ENCODE measurements around the gene CACNG8.

DNA sequence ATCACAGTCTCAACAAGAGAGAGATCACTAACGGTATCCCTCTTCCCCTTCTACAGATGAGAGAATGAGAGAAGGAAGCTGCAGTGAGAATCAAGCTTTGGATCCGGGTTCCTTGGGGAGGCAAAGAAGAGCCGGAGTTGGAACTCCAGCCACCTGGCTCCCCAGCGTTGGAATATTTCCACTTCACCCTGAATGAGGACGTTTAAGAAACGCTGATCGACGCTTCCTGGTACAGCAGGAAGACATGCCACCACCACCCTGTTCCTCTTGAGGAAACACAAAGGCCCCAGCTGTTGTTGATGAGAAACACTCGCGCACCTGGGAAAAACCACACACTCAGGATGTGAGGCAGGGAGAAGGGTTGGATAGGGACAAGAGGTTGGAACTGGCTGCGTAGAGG lies 11.3 kb upstream of the CACNG8 start:
- no peak for TF ChIP-seq HOXA7 (CRISPR knock-in tag; IDR thresholded peaks at IDR 0.05; ENCODE audit: borderline replicate concordance)
- TF ChIP-seq ZNF2 (tag by site-specific recombination; IDR thresholded peaks at IDR 0.05), result no peak
- no peak for TF ChIP-seq EGR2 (tag by site-specific recombination; IDR thresholded peaks at IDR 0.05; ENCODE audit: low read depth)
- TF ChIP-seq ZNF24 (tag by site-specific recombination; IDR thresholded peaks at IDR 0.05), result no peak
- TF ChIP-seq, protein P1, sequence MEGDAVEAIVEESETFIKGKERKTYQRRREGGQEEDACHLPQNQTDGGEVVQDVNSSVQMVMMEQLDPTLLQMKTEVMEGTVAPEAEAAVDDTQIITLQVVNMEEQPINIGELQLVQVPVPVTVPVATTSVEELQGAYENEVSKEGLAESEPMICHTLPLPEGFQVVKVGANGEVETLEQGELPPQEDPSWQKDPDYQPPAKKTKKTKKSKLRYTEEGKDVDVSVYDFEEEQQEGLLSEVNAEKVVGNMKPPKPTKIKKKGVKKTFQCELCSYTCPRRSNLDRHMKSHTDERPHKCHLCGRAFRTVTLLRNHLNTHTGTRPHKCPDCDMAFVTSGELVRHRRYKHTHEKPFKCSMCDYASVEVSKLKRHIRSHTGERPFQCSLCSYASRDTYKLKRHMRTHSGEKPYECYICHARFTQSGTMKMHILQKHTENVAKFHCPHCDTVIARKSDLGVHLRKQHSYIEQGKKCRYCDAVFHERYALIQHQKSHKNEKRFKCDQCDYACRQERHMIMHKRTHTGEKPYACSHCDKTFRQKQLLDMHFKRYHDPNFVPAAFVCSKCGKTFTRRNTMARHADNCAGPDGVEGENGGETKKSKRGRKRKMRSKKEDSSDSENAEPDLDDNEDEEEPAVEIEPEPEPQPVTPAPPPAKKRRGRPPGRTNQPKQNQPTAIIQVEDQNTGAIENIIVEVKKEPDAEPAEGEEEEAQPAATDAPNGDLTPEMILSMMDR (tag by site-specific recombination; IDR thresholded peaks at IDR 0.05), result no peak
- no peak for TF ChIP-seq ZNF274 (IDR thresholded peaks at IDR 0.05; ENCODE audit: low read length)
- no peak for TF ChIP-seq ZNF274 (tag by site-specific recombination; IDR thresholded peaks at IDR 0.05; ENCODE audit: borderline replicate concordance)

Measured in HEK293 (cell line).